Stimulated activated naive CD8-positive, alpha-beta T cell treated with anti-CD3 and anti-CD28 coated beads, Interleukin-15, Interleukin-2, amounts not matched to agents 100 U/mL and 50 U/mL, for 24 hours (primary cell): Measurements from ENCODE around the gene SLC35F4.

Experiments used
- ATAC-seq: fragments of 150-1000 bp; cut with Tn5 transposase; one replicate; pipeline ENCODE4 v1.10.0; 2021
- DNase-seq: peaks from one replicate; pipeline ENCODE4 v3.0.0; 2021

SLC35F4 gene

DNA sequence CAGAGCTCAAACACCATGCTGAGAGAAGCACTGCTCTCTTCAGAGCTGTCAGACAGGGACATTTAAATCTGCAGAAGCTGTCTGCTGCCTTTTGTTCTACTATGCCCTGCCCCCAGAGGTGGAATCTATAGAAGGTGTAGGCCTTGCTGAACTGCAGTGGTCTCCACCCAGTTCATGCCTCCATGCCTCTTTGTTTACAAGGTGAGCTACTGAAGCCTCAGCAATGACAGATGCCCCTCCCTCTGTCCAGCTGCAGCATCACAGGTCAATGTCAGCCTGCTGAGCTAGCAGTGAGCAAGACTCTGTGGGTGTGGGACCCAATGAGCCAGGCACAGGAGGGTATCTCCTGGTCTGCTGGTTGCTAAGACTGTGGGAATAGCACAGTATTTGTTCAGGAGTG is 346.8 kb downstream of the SLC35F4 start:
- DNase-seq (no peak), ATAC-seq (no peak)
